ENCODE data around the gene OR9K2. TPM values are rescaled to one million over a fixed set of nuclear protein-coding genes. Genes with fewer than 3 reads are reported as not detected.
"Not testable (repeated sequence)": the region's sequence is repeated elsewhere in the genome, so short reads cannot be mapped to it uniquely, and the experiment has no call there.

The OR9K2 gene
- not detected for total RNA-seq
- long read RNA-seq: 0 reads

GRCh38 chr12:55126106-55126505 lies at the start of gene OR9K2:
OR9K2 (plus strand) TSS chr12:55126406; CDS start chr12:55129835, 3,429 bp downstream.
- intact Hi-C loops (cut with DNase I, micrococcal nuclease): no loop called here
- DNase-seq: no peak
- no peak for ATAC-seq

- no peak for ATAC-seq
- intact Hi-C loops (cut with DNase I, micrococcal nuclease): no loop called here
Measured at GRCh38 chr12:55092579-55092978, 33.6 kb upstream of the OR9K2 start.

GRCh38 chr12:55112378-55112875 lies 13.8 kb upstream of the OR9K2 start:
- ATAC-seq: no peak
- intact Hi-C loops (cut with DNase I, micrococcal nuclease): no loop called here
- DNase-seq: no peak

More at GRCh38 chr12:55092579-55092978, 33.6 kb upstream of the OR9K2 start:
- no peak for DNase-seq

GRCh38 chr12:55116152-55116551 lies 10.1 kb upstream of the OR9K2 start:
- intact Hi-C loops (cut with DNase I, micrococcal nuclease): no loop called here
- DNase-seq (no peak), ATAC-seq (no peak)

- no peak for DNase-seq
- intact Hi-C loops (cut with DNase I, micrococcal nuclease): no loop called here
- ATAC-seq: no peak
Measured at GRCh38 chr12:55132816-55133215, 6.6 kb downstream of the OR9K2 start.

- intact Hi-C loops (cut with DNase I, micrococcal nuclease): no loop called here
Measured at GRCh38 chr12:55142669-55143565, 16.7 kb downstream of the OR9K2 start.

GRCh38 chr12:55143566-55143870 lies 17.3 kb downstream of the OR9K2 start:
- intact Hi-C loops (cut with DNase I, micrococcal nuclease): no loop called here
- DNase-seq (no peak), ATAC-seq (no peak)

More at GRCh38 chr12:55142669-55143565, 16.7 kb downstream of the OR9K2 start:
- DNase-seq (peak in 1 of 2 donors; percentile 42), ATAC-seq (no peak)

GRCh38 chr12:55167010-55167640 lies 40.9 kb downstream of the OR9K2 start:
- DNase-seq; intact Hi-C loops (cut with DNase I, micrococcal nuclease); ATAC-seq: not testable (repeated sequence)

- DNase-seq: no peak
- no peak for ATAC-seq
- intact Hi-C loops (cut with DNase I, micrococcal nuclease): no loop called here
Measured at GRCh38 chr12:55171445-55171844, 45.2 kb downstream of the OR9K2 start.

- ATAC-seq; intact Hi-C loops (cut with DNase I, micrococcal nuclease); DNase-seq: not testable (repeated sequence)
Measured at GRCh38 chr12:55171846-55172245, 45.6 kb downstream of the OR9K2 start.

- DNase-seq (no peak), ATAC-seq (no peak)
- intact Hi-C loops (cut with DNase I, micrococcal nuclease): no loop called here
Measured at GRCh38 chr12:55172686-55173085, 46.5 kb downstream of the OR9K2 start.

GRCh38 chr12:55173456-55173855 lies 47.2 kb downstream of the OR9K2 start:
- no peak for ATAC-seq
- intact Hi-C loops (cut with DNase I, micrococcal nuclease): no loop called here
- DNase-seq: no peak

Other genes starting within 250 kb of the OR9K2 start
- gene TESPA1, start 141.6 kb upstream of the OR9K2 start, total RNA-seq: 1 to 10 TPM in 1 of 2 donors, under 1 TPM in 1; 0.55 to 1.8 TPM
- gene NEUROD4, start 106.4 kb upstream of the OR9K2 start, total RNA-seq: not detected
- not detected for gene OR10A7, start 94.6 kb downstream of the OR9K2 start, total RNA-seq
- gene OR6C74, start 118.2 kb downstream of the OR9K2 start, total RNA-seq: not detected
- gene OR6C6, start 170.2 kb downstream of the OR9K2 start, total RNA-seq: not detected
- not detected for gene OR6C1, start 187.9 kb downstream of the OR9K2 start, total RNA-seq
- gene OR6C3, start 204.3 kb downstream of the OR9K2 start, total RNA-seq: not detected
- not detected for gene OR6C75, start 236.6 kb downstream of the OR9K2 start, total RNA-seq

Measured in left colon (tissue), 2 donors.